ENCODE measurements around the gene PGAM2. TPM values are rescaled to one million over a fixed set of nuclear protein-coding genes. Genes with fewer than 3 reads are reported as not detected.

The PGAM2 gene
- total and polyA plus RNA-seq, 12 donors: 0.76 to 30.1 (median 6.7) TPM

- DNase-seq: peak in 2 of 7 donors; percentile 5 to 25
- Histone ChIP-seq H3K27ac (no peak overlapping the region), H3K27me3 (no peaks in the 10 kb centered on the region), H3K9me3 (replicated peaks in 1 of 3) (no peaks in the 10 kb centered on the region), H3K36me3 (replicated peaks in 1 of 2) (peaks cover 0 to 62% of the 10 kb centered on the region in 2 donors), H3K4me3 (no peak overlapping the region), H3K4me1 (replicated peaks in 1 of 2) (peaks cover under 1 to 4% of the 10 kb centered on the region in 2 donors)
- intact Hi-C loops (cut with DNase I): no loop called here
- TF ChIP-seq CTCF (IDR thresholded peaks at IDR 0.05): no peak
- TF ChIP-seq POLR2A (IDR thresholded peaks at IDR 0.05): no peak
- WGBS, 4 donors: 81 to 85% (median 84%) methylated on average over 3 to 8 of the region's 8 CpGs
These were observed 14.3 kb downstream of the PGAM2 start for GRCh38 chr7:44050915-44051560.

- WGBS, 4 donors: 90 to 96% (median 91%) methylated on average over 12 to 14 of the region's 14 CpGs
- peaks cover 8 to 11% of the 10 kb centered on the region in 2 donors for H3K4me1 ChIP-seq (replicated peaks in 1 of 2)
- DNase-seq: peak in 2 of 7 donors; percentile 6 to 46
- no peaks in the 10 kb centered on the region for H3K27me3 ChIP-seq
- peaks cover 0 to 56% of the 10 kb centered on the region in 2 donors for H3K36me3 ChIP-seq (replicated peaks in 1 of 2)
- H3K27ac ChIP-seq: no peak overlapping the region
- H3K4me3 ChIP-seq: no peak overlapping the region
- no peak for TF ChIP-seq POLR2A (IDR thresholded peaks at IDR 0.05)
- TF ChIP-seq CTCF (IDR thresholded peaks at IDR 0.05): no peak
- H3K9me3 ChIP-seq (replicated peaks in 1 of 3): no peaks in the 10 kb centered on the region
- intact Hi-C loops (cut with DNase I): no loop called here
These were observed 15.0 kb downstream of the PGAM2 start for GRCh38 chr7:44050121-44050914.

- intact Hi-C loops (cut with DNase I): no loop called here
- WGBS, 4 donors: 84 to 95% (median 92%) methylated on average over 5 to 7 of the region's 7 CpGs
- DNase-seq: peak in 2 of 7 donors; percentile 12 to 48
These were observed 17.2 kb downstream of the PGAM2 start for GRCh38 chr7:44048031-44048795.

More at GRCh38 chr7:44048031-44048795, 17.2 kb downstream of the PGAM2 start:
- H3K27me3 ChIP-seq: no peaks in the 10 kb centered on the region
- H3K27ac ChIP-seq: no peak overlapping the region
- TF ChIP-seq POLR2A (IDR thresholded peaks at IDR 0.05) (no peak), CTCF (IDR thresholded peaks at IDR 0.05) (no peak)
- H3K36me3 ChIP-seq (replicated peaks in 1 of 2): peaks cover 0 to 40% of the 10 kb centered on the region in 2 donors
- no peaks in the 10 kb centered on the region for H3K9me3 ChIP-seq (replicated peaks in 1 of 3)
- peaks cover 18 to 21% of the 10 kb centered on the region in 2 donors for H3K4me1 ChIP-seq (replicated peaks in 1 of 2)
- H3K4me3 ChIP-seq: no peak overlapping the region
